Ishikawa (cell line): ENCODE measurements around the gene PSMB11.

Source experiments
- CEBPB ChIP-seq: IDR thresholded peaks from 2 replicates; pipeline ENCODE4 v1.6.1; 2012
- CREB1 ChIP-seq: IDR thresholded peaks from 2 replicates; pipeline ENCODE4 v1.6.1; 2012; ENCODE audit warnings: low read depth
- EGR1 ChIP-seq: IDR thresholded peaks from 2 replicates; pipeline ENCODE4 v1.6.1; 2012
- EP300 ChIP-seq: IDR thresholded peaks from 2 replicates; pipeline ENCODE4 v1.6.1; 2012; ENCODE audit warnings: borderline replicate concordance
- FOXM1 ChIP-seq: IDR thresholded peaks from 2 replicates; pipeline ENCODE4 v1.6.1; 2012; ENCODE audit warnings: low read depth, borderline replicate concordance
- NFIC ChIP-seq: IDR thresholded peaks from 2 replicates; pipeline ENCODE4 v1.6.1; 2012
- RAD21 ChIP-seq: IDR thresholded peaks from 2 replicates; pipeline ENCODE4 v1.6.1; 2012; ENCODE audit warnings: low read depth
- TAF1 ChIP-seq: IDR thresholded peaks from 2 replicates; pipeline ENCODE4 v1.6.1; 2012; ENCODE audit warnings: low read depth, mild to moderate bottlenecking
- TCF12 ChIP-seq: IDR thresholded peaks from 2 replicates; pipeline ENCODE4 v1.6.1; 2012; ENCODE audit warnings: low read depth
- TEAD4 ChIP-seq: IDR thresholded peaks from 2 replicates; pipeline ENCODE4 v1.6.1; 2012
- YY1 ChIP-seq: IDR thresholded peaks from 2 replicates; pipeline ENCODE4 v1.6.1; 2012; ENCODE audit warnings: low read depth
- ZBTB7A ChIP-seq: IDR thresholded peaks from 2 replicates; pipeline ENCODE4 v1.6.1; 2012; ENCODE audit warnings: low read depth
- TF ChIP-seq, protein P1 (sequence below): IDR thresholded peaks from 2 replicates; pipeline ENCODE4 v1.6.1; 2012
- TF ChIP-seq, protein P2 (sequence below): IDR thresholded peaks from 2 replicates; pipeline ENCODE4 v1.6.1; 2012
- TF ChIP-seq, protein P3 (sequence below): IDR thresholded peaks from 2 replicates; pipeline ENCODE4 v1.6.1; 2012; ENCODE audit warnings: low read depth, mild to moderate bottlenecking

The PSMB11 gene

DNA sequence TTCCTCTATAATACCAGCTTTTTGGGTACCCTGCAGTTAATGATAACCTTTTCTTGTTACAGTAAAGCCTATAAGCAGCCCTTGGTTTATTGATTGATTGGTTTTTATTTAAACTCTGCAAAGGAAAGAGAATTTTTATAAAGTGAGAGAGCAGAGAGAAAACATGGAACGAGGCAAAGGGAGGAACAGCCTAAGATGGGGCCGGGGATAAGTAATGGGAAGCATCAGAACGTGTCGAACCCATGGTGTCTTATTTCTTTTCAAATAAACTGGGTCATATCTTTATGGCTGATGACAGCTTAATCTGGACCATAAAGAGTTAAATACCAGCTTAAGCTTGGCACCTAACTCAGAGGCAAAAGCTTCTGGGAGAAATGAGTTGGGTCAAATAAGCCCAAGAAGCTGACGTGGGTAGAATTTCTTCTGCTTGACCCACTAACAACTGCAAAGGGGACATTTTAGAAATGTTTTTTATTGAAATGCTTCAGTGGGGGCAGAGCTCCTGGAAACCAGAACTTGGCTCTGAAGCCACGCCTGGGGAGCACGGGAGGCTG, 20.0 kb upstream of the PSMB11 start:
- TF ChIP-seq TCF12 (no peak), NFIC (no peak), CEBPB (no peak), TEAD4 (no peak), EGR1 (no peak), CREB1 (no peak)
- TF ChIP-seq, protein P1, sequence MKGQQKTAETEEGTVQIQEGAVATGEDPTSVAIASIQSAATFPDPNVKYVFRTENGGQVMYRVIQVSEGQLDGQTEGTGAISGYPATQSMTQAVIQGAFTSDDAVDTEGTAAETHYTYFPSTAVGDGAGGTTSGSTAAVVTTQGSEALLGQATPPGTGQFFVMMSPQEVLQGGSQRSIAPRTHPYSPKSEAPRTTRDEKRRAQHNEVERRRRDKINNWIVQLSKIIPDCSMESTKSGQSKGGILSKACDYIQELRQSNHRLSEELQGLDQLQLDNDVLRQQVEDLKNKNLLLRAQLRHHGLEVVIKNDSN = no peak
- TF ChIP-seq, protein P2, sequence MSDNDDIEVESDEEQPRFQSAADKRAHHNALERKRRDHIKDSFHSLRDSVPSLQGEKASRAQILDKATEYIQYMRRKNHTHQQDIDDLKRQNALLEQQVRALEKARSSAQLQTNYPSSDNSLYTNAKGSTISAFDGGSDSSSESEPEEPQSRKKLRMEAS = no peak
- TF ChIP-seq, protein P3, sequence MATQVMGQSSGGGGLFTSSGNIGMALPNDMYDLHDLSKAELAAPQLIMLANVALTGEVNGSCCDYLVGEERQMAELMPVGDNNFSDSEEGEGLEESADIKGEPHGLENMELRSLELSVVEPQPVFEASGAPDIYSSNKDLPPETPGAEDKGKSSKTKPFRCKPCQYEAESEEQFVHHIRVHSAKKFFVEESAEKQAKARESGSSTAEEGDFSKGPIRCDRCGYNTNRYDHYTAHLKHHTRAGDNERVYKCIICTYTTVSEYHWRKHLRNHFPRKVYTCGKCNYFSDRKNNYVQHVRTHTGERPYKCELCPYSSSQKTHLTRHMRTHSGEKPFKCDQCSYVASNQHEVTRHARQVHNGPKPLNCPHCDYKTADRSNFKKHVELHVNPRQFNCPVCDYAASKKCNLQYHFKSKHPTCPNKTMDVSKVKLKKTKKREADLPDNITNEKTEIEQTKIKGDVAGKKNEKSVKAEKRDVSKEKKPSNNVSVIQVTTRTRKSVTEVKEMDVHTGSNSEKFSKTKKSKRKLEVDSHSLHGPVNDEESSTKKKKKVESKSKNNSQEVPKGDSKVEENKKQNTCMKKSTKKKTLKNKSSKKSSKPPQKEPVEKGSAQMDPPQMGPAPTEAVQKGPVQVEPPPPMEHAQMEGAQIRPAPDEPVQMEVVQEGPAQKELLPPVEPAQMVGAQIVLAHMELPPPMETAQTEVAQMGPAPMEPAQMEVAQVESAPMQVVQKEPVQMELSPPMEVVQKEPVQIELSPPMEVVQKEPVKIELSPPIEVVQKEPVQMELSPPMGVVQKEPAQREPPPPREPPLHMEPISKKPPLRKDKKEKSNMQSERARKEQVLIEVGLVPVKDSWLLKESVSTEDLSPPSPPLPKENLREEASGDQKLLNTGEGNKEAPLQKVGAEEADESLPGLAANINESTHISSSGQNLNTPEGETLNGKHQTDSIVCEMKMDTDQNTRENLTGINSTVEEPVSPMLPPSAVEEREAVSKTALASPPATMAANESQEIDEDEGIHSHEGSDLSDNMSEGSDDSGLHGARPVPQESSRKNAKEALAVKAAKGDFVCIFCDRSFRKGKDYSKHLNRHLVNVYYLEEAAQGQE = no peak

DNA sequence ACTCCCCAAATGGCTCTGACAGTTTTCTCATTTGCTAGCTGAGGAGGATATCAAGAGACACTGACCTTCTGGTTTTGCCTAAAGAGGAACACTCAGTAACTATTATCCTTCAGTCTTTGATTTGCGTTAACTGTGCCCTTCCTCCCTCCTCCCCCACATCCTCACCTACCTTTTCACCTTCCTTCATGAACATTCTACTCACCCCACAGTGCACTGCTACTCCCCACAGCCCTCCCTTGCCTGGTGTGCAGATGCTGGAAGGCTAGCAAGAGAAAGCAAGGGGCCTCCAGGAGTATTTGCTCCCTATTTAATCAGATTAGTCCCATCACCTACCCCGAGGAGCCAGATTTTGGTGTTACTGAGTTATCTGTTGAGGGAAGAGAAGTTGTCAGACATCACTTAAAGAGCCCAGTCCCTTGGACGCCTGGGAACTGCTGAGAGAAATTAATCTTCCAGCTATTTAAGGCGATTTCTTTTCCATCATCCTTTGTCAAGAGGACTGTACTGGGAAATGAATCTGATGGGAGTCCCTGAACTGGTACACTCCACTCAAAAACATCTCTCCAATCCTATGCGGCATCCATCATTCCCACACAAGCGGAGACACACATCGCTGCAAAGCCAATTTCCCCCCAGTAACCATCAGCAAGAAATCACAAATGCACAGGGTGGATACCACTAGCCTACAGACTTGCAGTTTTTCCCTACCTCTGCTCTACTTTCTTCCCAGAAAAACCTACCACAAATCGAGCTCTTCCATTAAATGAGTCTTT, 18.8 kb upstream of the PSMB11 start:
- TF ChIP-seq TEAD4 (no peak), ZBTB7A (no peak), YY1 (no peak), FOXM1 (no peak), CEBPB (no peak), CREB1 (no peak), NFIC (no peak), EP300 (no peak), TAF1 (no peak), EGR1 (no peak)
- TF ChIP-seq, protein P2 = no peak
- TF ChIP-seq, protein P1 = no peak
- TF ChIP-seq, protein P3 = no peak

DNA sequence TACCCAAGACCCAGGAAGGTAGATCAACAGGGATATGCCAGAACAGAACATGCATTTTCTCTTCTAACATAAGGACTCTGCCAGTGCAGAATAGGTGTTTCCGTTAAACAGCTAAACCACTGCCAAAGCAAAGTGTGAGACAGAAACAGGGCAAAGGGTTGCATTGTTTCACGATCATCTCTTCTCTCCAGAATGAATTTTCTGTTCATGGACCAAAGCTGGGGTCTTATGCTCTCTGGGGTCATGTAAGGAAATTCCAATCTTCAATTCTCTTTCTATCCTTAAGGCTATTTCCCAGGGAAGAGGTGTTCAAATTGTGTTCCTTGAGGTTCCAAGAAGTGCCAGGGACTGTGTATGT, 18.2 kb upstream of the PSMB11 start:
- TF ChIP-seq FOXM1 (no peak), EGR1 (no peak), NFIC (no peak), YY1 (no peak), TCF12 (no peak), ZBTB7A (no peak), EP300 (no peak), CEBPB (no peak), RAD21 (no peak), TEAD4 (no peak)
- TF ChIP-seq, protein P1 = no peak
- TF ChIP-seq, protein P3 = no peak
- TF ChIP-seq, protein P2 = no peak
